GM23338 (cell line): ENCODE data around the gene EBPL.

Experiments
- CREB1 ChIP-seq: fragments of 250-450 bp; sonication (Bioruptor Pico); IDR thresholded peaks from 2 replicates; pipeline ENCODE4 v1.5.0; 2020; ENCODE audit warnings: low read depth, mild to moderate bottlenecking, moderate library complexity
- EZH2 ChIP-seq: fragments of 200-600 bp; sonication (generic); IDR thresholded peaks from one replicate; pipeline ENCODE4 v1.8.0; 2017; ENCODE audit warnings: antibody characterized with exemption, mild to moderate bottlenecking, low read depth; ENCODE audit not compliant: unreplicated experiment
- JUNB ChIP-seq: IDR thresholded peaks from one replicate; pipeline ENCODE4 v1.6.1; 2016; ENCODE audit warnings: antibody characterized with exemption; ENCODE audit not compliant: unreplicated experiment
- POLR2AphosphoS5 ChIP-seq: IDR thresholded peaks from 2 replicates; pipeline ENCODE4 v1.6.1; 2016; ENCODE audit warnings: antibody characterized with exemption, low read depth
- TF ChIP-seq, protein P1 (sequence below), 2 experiments: fragments of 200-600 bp in 1 of 2; sonication (generic) in 1 of 2; conservative IDR thresholded peaks; 2 replicates each; pipeline versions ENCODE4 v1.5.1 to v1.6.1; 2016 to 2017; ENCODE audit warnings: antibody characterized with exemption in 2 of 2, low read depth in 2 of 2, mild to moderate bottlenecking in 2 of 2, moderate library complexity in 1 of 2
- TF ChIP-seq, protein P2 (sequence below): IDR thresholded peaks from one replicate; pipeline ENCODE4 v1.6.1; 2018; ENCODE audit warnings: antibody characterized with exemption; ENCODE audit not compliant: unreplicated experiment

DNA sequence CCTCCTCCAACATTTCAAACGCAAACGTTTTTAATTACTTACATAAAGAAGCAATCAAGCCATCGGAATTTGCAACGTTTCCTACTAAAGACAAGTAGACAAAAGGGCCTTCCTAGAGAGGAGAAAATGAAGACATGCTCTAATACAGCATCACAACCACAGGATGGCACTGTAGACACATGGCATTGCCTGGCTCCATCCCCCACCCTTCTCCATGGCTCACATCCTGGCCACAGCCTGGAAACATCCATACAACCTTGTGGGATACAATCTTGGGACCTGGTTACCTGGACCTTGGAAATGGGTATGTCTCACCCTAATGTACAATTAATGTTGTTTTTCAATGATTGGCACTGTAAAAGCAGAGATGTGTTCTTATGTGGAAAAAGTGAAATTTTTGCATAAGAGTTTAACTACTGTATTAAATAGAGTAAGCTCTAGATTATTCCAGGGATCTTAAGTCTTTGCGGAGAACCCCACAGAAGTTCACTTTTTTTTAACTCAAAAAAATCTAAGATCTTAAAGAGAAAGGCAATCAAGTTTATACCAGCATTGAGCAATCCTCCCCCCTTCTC lies 21.5 kb downstream of the EBPL start:
- TF ChIP-seq, protein P1, sequence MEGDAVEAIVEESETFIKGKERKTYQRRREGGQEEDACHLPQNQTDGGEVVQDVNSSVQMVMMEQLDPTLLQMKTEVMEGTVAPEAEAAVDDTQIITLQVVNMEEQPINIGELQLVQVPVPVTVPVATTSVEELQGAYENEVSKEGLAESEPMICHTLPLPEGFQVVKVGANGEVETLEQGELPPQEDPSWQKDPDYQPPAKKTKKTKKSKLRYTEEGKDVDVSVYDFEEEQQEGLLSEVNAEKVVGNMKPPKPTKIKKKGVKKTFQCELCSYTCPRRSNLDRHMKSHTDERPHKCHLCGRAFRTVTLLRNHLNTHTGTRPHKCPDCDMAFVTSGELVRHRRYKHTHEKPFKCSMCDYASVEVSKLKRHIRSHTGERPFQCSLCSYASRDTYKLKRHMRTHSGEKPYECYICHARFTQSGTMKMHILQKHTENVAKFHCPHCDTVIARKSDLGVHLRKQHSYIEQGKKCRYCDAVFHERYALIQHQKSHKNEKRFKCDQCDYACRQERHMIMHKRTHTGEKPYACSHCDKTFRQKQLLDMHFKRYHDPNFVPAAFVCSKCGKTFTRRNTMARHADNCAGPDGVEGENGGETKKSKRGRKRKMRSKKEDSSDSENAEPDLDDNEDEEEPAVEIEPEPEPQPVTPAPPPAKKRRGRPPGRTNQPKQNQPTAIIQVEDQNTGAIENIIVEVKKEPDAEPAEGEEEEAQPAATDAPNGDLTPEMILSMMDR (conservative IDR thresholded peaks at IDR 0.05; ENCODE audit: low read depth in 2 of 2), result peak; percentile 65 to 86
- TF ChIP-seq CREB1 (CRISPR knock-in tag), result no peak
- TF ChIP-seq, protein P2, sequence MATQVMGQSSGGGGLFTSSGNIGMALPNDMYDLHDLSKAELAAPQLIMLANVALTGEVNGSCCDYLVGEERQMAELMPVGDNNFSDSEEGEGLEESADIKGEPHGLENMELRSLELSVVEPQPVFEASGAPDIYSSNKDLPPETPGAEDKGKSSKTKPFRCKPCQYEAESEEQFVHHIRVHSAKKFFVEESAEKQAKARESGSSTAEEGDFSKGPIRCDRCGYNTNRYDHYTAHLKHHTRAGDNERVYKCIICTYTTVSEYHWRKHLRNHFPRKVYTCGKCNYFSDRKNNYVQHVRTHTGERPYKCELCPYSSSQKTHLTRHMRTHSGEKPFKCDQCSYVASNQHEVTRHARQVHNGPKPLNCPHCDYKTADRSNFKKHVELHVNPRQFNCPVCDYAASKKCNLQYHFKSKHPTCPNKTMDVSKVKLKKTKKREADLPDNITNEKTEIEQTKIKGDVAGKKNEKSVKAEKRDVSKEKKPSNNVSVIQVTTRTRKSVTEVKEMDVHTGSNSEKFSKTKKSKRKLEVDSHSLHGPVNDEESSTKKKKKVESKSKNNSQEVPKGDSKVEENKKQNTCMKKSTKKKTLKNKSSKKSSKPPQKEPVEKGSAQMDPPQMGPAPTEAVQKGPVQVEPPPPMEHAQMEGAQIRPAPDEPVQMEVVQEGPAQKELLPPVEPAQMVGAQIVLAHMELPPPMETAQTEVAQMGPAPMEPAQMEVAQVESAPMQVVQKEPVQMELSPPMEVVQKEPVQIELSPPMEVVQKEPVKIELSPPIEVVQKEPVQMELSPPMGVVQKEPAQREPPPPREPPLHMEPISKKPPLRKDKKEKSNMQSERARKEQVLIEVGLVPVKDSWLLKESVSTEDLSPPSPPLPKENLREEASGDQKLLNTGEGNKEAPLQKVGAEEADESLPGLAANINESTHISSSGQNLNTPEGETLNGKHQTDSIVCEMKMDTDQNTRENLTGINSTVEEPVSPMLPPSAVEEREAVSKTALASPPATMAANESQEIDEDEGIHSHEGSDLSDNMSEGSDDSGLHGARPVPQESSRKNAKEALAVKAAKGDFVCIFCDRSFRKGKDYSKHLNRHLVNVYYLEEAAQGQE, result no peak
- no peak for TF ChIP-seq EZH2
- no peak for TF ChIP-seq JUNB
- no peak for TF ChIP-seq POLR2AphosphoS5
